Hematopoietic multipotent progenitor cell treated with erythropoietin and hydrocortisone succinate and interleukin-3 and kit ligand, for 15 days (in vitro differentiated cells): ENCODE measurements around the gene USP48.

ENCODE experiments used
- DNase-seq: peaks from one replicate; pipeline ENCODE4 v3.0.0-alpha.2; 2015; ENCODE audit warnings: low spot score

Gene USP48

GRCh38 chr1:21749109-21749508, 33.8 kb downstream of the USP48 start:
- DNase-seq: no peak

- DNase-seq: no peak
These were observed 39.5 kb downstream of the USP48 start for GRCh38 chr1:21743476-21743875.

DNA sequence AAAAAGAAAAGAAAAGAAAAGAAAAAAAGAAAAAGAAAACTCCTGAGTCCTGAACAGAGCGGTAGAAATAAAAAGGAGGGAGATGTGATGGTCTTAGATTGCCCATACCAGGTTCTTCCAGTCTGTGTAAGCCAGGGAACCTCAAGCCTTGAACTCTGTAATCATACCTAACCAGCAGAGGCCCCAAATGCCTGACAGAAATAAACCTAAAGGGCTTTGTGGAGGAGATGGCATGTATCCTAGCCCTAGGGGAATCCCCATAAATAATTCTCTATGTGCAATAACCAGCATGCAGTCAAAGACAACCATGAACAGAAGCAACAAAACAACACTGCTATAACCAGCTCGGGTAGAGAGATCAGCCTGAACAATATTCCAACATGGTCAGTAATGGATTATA, 40.4 kb downstream of the USP48 start:
- no peak for DNase-seq

DNA sequence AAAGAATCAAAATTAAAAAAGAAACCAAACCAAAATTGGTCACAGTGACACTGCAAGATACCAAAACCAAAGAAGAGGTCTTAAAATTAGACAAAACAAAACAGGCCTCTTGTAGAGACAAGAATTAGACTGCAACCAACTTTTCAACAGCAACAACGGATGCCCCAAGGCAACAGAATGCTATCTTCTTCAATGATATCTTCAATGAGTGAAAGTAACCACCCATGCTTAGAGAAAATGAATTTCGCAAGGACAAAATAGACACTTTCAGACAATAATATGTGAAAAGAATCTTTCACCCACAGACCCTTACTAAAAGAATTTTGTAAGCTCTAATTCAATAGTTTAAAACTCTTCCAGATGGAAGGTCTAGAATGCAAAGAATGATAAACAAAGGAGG, 41.7 kb downstream of the USP48 start:
- DNase-seq: no peak

DNA sequence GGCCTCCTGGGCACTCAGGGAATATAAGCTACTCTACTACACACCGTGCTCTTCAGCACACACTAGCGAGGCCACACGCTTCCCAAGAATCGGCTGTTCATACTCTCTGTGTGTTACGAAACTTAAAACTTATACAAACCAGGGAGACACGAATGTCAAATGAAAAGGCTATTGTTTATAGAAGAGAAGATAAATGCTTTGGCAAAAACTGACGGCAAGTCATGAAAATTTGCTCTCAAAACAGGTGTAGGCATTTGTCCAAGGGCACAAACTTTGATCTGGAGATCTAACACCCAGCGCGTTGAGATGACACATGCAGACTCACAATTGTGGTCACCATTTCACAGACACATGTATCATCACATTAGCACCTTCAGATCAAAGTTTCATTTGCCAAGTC, 46.1 kb downstream of the USP48 start:
- no peak for DNase-seq

DNA sequence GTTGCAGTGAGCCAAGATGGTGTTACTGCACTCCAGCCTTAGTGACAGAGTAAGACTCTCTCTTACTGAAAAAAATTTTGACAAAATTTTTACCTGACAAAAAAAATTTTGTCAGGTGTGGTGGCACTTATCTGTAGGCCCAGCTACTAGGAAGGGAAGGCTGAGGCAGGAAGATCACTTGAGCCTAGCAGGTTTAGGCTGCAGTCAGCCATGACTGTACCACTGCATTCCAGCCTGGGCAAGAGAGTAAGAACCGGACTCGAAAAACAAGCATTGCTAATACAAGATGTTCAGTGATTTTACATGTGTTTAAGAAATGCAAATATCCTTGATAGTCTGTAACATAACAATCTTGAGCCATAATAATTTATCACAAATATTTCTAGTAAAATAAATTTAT, 46.9 kb downstream of the USP48 start:
- DNase-seq: no peak

- no peak for DNase-seq
These were observed 48.4 kb downstream of the USP48 start for GRCh38 chr1:21734526-21734925.

GRCh38 chr1:21732664-21733063, 50.3 kb downstream of the USP48 start:
- no peak for DNase-seq

DNA sequence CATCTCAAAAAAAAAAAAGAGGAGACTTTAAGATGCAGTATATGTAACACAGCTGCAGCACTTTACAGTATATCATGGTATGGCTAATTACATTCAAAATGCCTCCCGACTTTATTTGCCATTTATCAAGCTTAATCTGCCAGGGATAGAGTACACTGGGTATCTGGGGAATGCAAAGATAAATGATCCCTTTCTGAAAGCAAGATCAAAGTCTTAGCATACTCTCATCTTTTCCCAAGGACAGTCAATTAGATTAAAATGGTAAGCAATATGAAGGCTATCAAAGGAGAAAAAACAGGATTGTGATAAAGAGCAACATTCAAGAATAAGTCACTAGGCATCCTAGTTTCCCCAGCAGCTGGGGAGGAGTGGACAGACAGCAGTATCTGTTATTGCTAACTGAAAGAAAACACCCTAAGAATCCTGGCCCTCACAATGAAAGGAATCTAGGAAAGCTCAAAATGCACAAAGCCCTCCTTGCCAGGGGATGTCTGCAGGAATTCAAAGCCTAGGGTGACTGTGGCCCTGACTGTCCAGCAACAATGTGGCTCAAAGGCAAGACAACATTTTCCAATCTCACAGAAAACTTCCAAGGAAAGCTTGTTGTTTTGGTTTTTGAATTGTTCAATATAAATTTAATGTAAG, 57.1 kb downstream of the USP48 start:
- DNase-seq: no peak

DNA sequence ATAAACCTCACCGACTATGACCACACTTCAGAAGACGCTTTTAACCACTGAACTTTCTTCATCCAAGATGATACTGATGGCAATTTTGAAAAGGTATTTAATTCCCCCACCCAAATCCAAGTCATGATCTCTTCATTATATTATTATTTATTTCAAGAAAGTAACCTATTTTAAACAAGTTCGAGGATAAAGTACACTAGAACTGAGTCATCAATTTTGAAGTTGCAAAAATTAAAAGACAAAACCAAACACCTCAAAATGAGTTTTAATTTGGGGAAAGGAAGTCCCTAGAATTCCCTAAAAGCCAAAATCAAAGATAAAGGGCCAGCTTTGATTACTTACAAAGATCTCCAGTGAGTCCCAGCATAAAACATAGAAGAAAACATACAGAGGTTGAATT, 58.4 kb downstream of the USP48 start:
- no peak for DNase-seq

DNA sequence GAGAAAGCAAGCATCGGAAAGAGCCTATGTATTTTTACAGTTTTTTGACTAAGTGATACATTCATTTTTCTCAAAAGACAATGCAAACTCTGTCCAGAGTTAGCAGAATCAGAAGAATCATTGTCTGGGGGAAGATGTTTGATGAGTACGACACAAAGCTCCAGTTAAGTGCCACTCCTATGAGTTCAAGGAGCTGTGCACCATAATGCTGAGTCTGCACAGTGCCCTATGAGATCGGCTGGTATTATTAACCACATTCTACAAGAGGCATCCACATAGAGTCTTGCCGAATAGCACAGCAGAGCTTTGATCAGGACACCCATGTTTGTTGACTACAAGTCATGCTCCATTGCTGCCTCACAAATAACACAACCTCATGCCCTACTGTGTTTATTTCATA, 58.9 kb downstream of the USP48 start:
- DNase-seq: no peak

GRCh38 chr1:21721295-21721985, 61.5 kb downstream of the USP48 start:
- DNase-seq: peak; percentile 50

DNA sequence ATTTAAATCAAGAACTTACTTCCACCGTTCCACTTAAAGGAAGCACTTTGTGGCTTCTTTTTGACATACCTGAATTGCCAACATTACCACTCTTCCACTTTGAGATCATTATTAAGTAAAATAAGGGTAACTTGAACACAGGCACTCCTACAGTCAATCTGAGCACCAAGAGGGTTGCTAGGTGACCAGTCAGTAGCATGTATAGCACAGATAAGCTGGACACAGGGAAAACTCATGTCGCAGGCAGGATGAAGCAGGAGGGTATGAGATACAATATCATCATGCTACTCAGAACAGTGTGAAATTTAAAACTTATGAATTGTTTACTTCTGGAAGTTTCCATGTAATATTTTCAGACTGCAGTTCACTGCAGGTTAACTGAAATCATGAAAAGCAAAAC, 66.8 kb downstream of the USP48 start:
- DNase-seq: peak; percentile 23

DNA sequence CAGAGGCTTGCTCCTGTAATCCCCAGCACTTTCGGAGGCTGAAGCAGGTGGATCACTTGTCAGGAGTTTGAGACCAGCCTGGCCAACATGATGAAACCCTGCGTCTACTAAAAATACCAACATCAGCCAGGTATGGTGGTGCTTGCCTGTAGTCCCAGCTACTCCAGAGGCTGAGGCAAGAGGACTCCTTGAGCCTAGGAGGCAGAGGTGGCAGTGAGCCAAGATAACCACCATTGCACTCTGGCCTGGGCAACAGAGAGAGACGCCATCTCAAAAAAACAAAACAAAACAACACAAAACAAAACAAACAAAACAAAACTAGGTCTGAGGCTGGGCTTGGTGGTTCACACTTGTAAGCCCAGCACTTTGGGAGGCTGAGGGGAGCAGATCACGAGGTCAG, 75.1 kb downstream of the USP48 start:
- no peak for DNase-seq

DNA sequence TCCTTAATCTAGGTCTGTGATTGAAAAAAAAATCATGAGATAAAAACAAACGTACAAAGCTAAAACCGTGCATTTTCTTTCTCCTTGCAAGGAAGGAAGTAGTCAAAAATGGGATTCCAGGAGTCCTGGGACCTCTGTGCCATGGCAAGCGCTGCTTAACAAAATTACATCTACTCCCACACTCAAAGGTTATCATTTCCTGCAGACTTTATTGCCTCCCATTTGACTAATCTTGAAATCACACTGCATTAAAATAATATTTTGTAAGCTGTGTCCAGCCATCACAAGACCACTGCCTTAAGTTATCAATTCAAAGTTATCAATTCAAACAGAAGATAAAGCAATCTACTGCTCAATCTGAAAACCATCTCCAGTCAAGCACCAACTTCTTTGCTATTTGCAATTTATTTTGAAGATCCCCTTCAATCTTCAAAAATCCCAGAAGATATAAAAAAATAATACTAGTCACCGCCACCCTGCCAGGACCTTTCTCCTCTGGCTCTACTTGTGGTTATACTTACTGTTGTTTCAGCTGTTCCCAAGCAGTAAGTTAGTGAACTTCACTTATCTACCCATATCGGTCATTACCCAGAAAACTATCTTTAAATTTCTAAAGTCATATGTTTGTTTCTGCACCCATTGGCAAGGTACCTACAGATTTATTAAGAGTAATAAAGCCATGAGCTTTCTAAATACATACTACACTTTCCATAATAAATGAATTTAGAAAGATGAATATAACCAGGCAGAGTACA, 75.7 kb downstream of the USP48 start:
- no peak for DNase-seq

- DNase-seq: no peak
These were observed 76.7 kb downstream of the USP48 start for GRCh38 chr1:21706151-21706835.

DNA sequence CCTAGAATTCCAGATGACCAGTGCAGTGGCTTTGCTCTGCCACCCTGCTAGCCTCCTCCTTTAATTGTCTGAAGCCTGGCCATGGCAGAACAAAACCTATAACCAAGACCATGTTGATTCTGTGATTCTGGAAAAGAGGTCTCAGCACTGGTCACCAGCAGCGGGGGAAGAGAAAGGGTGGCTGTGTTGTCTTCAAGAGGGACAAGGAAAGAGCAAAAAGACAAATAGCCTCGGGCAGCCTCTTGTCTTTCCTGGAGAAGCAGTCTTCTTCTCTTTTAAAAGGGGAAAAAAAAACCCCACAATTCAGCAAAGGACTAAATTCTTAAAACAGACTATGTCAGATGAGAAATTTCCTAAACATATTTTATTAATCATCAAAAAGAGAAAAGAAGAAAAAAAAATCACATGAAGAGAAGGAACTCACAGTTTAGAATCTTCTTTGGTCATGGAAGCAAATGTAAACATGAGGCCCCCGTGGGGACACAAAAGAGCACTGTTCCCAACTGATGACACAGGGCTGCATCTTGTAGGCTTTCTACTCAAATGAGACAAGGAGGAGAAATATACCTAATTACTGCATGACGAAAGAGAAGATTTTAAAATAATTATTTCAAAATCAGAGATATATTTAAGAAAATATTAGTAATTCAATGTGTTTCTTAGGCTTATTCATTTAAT, 77.5 kb downstream of the USP48 start:
- no peak for DNase-seq

- peak; percentile 58 for DNase-seq
These were observed 78.8 kb downstream of the USP48 start for GRCh38 chr1:21704145-21704544.

- DNase-seq: peak; percentile 79
These were observed 79.5 kb downstream of the USP48 start for GRCh38 chr1:21703318-21703963.

DNA sequence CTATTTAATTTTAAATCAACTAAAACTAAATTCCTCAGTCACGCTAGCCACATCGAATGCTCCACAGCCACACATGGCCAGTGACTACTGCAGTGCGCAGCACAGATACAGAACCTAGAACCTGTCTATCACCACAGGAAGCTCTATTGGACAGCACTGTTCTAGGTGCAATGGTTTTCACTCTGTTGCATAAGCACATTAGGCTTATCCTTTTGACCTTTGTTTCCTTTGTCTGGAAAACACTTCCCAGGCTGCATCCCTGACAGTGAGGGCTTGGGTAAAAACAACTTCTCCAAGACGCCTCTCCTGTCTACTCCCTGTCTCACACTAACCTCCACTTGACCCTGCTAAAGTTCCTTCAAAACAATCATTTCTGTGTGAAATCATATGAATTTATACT, 80.2 kb downstream of the USP48 start:
- DNase-seq: no peak

GRCh38 chr1:21701401-21701800, 81.5 kb downstream of the USP48 start:
- DNase-seq: no peak

- DNase-seq: no peak
These were observed 82.9 kb downstream of the USP48 start for GRCh38 chr1:21700094-21700493.
